ENCODE results near the gene NDUFC2.
"Not testable (repeated sequence)": the region's sequence is repeated elsewhere in the genome, so short reads cannot be mapped to it uniquely, and the experiment has no call there.

The NDUFC2 gene

GRCh38 chr11:78097666-78098385 lies 18.2 kb upstream of the NDUFC2 start:
- Histone ChIP-seq H3K9ac (ENCODE audit: low read depth, low read length) (no peak overlapping the region), H3K9me3 (replicated peaks; ENCODE audit: low read length) (no peaks in the 10 kb centered on the region), H3K36me3 (ENCODE audit: insufficient read depth, low read length) (peaks cover 30% of the 10 kb centered on the region), H3K27me3 (ENCODE audit: control insufficient read depth, insufficient read depth, low read length) (no peaks in the 10 kb centered on the region), H3K4me3 (ENCODE audit: low read length) (no peak overlapping the region), H3K4me1 (ENCODE audit: control insufficient read depth, insufficient read depth, low read length) (peaks cover 2% of the 10 kb centered on the region), H3K4me2 (ENCODE audit: low read length) (no peak overlapping the region)

- H3K4me3 ChIP-seq (ENCODE audit: low read length): no peak overlapping the region
- no peaks in the 10 kb centered on the region for H3K9me3 ChIP-seq (replicated peaks; ENCODE audit: low read length)
- no peaks in the 10 kb centered on the region for H3K27me3 ChIP-seq (ENCODE audit: control insufficient read depth, insufficient read depth, low read length)
- H3K36me3 ChIP-seq (ENCODE audit: insufficient read depth, low read length): peaks cover 15% of the 10 kb centered on the region
- no peak overlapping the region for H3K4me2 ChIP-seq (ENCODE audit: low read length)
- H3K9ac ChIP-seq (ENCODE audit: low read depth, low read length): no peak overlapping the region
- H3K4me1 ChIP-seq (ENCODE audit: control insufficient read depth, insufficient read depth, low read length): no peaks in the 10 kb centered on the region
Measured at GRCh38 chr11:78094250-78094649, 14.6 kb upstream of the NDUFC2 start.

GRCh38 chr11:78086521-78087074 lies 6.9 kb upstream of the NDUFC2 start:
- H3K9ac ChIP-seq (ENCODE audit: low read depth, low read length); H3K36me3 ChIP-seq (ENCODE audit: insufficient read depth, low read length); H3K4me1 ChIP-seq (ENCODE audit: control insufficient read depth, insufficient read depth, low read length); H3K27me3 ChIP-seq (ENCODE audit: control insufficient read depth, insufficient read depth, low read length); H3K9me3 ChIP-seq (replicated peaks; ENCODE audit: low read length); H3K4me3 ChIP-seq (ENCODE audit: low read length); H3K4me2 ChIP-seq (ENCODE audit: low read length): not testable (repeated sequence)

GRCh38 chr11:78085972-78086371 lies 6.3 kb upstream of the NDUFC2 start:
- no peaks in the 10 kb centered on the region for H3K27me3 ChIP-seq (ENCODE audit: control insufficient read depth, insufficient read depth, low read length)
- H3K9ac ChIP-seq (ENCODE audit: low read depth, low read length): no peak overlapping the region
- no peak overlapping the region for H3K4me2 ChIP-seq (ENCODE audit: low read length)
- H3K4me3 ChIP-seq (ENCODE audit: low read length): no peak overlapping the region
- peaks cover 2% of the 10 kb centered on the region for H3K4me1 ChIP-seq (ENCODE audit: control insufficient read depth, insufficient read depth, low read length)
- H3K9me3 ChIP-seq (replicated peaks; ENCODE audit: low read length): no peaks in the 10 kb centered on the region
- H3K36me3 ChIP-seq (ENCODE audit: insufficient read depth, low read length): no peaks in the 10 kb centered on the region

GRCh38 chr11:78084506-78084905 lies 4.8 kb upstream of the NDUFC2 start:
- H3K27me3 ChIP-seq (ENCODE audit: control insufficient read depth, insufficient read depth, low read length); H3K4me2 ChIP-seq (ENCODE audit: low read length); H3K36me3 ChIP-seq (ENCODE audit: insufficient read depth, low read length); H3K9me3 ChIP-seq (replicated peaks; ENCODE audit: low read length); H3K9ac ChIP-seq (ENCODE audit: low read depth, low read length); H3K4me3 ChIP-seq (ENCODE audit: low read length): not testable (repeated sequence)
- peaks cover 13% of the 10 kb centered on the region for H3K4me1 ChIP-seq (ENCODE audit: control insufficient read depth, insufficient read depth, low read length)

- Histone ChIP-seq H3K4me3 (ENCODE audit: low read length) (no peak overlapping the region), H3K4me1 (ENCODE audit: control insufficient read depth, insufficient read depth, low read length) (peaks cover 18% of the 10 kb centered on the region), H3K36me3 (ENCODE audit: insufficient read depth, low read length) (no peaks in the 10 kb centered on the region), H3K4me2 (ENCODE audit: low read length) (no peak overlapping the region), H3K9ac (ENCODE audit: low read depth, low read length) (no peak overlapping the region), H3K9me3 (replicated peaks; ENCODE audit: low read length) (no peaks in the 10 kb centered on the region), H3K27me3 (ENCODE audit: control insufficient read depth, insufficient read depth, low read length) (no peaks in the 10 kb centered on the region)
Measured at GRCh38 chr11:78083021-78083420, 3.4 kb upstream of the NDUFC2 start.

- Histone ChIP-seq H3K4me3 (ENCODE audit: low read length) (no peak overlapping the region), H3K4me1 (ENCODE audit: control insufficient read depth, insufficient read depth, low read length) (peaks cover 27% of the 10 kb centered on the region), H3K9me3 (replicated peaks; ENCODE audit: low read length) (no peaks in the 10 kb centered on the region), H3K9ac (ENCODE audit: low read depth, low read length) (no peak overlapping the region), H3K4me2 (ENCODE audit: low read length) (no peak overlapping the region), H3K27me3 (ENCODE audit: control insufficient read depth, insufficient read depth, low read length) (no peaks in the 10 kb centered on the region), H3K36me3 (ENCODE audit: insufficient read depth, low read length) (peaks cover 6% of the 10 kb centered on the region)
Measured at GRCh38 chr11:78082146-78082545, 2.5 kb upstream of the NDUFC2 start.

- no peak overlapping the region for H3K4me3 ChIP-seq (ENCODE audit: low read length)
- peaks cover 33% of the 10 kb centered on the region for H3K4me1 ChIP-seq (ENCODE audit: control insufficient read depth, insufficient read depth, low read length)
- no peak overlapping the region for H3K9ac ChIP-seq (ENCODE audit: low read depth, low read length)
- no peaks in the 10 kb centered on the region for H3K27me3 ChIP-seq (ENCODE audit: control insufficient read depth, insufficient read depth, low read length)
- peaks cover 6% of the 10 kb centered on the region for H3K36me3 ChIP-seq (ENCODE audit: insufficient read depth, low read length)
- no peaks in the 10 kb centered on the region for H3K9me3 ChIP-seq (replicated peaks; ENCODE audit: low read length)
- no peak overlapping the region for H3K4me2 ChIP-seq (ENCODE audit: low read length)
Measured at GRCh38 chr11:78081583-78081982, 1.9 kb upstream of the NDUFC2 start.

GRCh38 chr11:78080818-78081495 lies 1.3 kb upstream of the NDUFC2 start:
- Histone ChIP-seq H3K36me3 (ENCODE audit: insufficient read depth, low read length) (peaks cover 6% of the 10 kb centered on the region), H3K4me2 (ENCODE audit: low read length) (no peak overlapping the region), H3K9ac (ENCODE audit: low read depth, low read length) (no peak overlapping the region), H3K9me3 (replicated peaks; ENCODE audit: low read length) (no peaks in the 10 kb centered on the region), H3K27me3 (ENCODE audit: control insufficient read depth, insufficient read depth, low read length) (no peaks in the 10 kb centered on the region), H3K4me1 (ENCODE audit: control insufficient read depth, insufficient read depth, low read length) (peaks cover 35% of the 10 kb centered on the region), H3K4me3 (ENCODE audit: low read length) (no peak overlapping the region)

- Histone ChIP-seq H3K4me1 (ENCODE audit: control insufficient read depth, insufficient read depth, low read length) (peaks cover 35% of the 10 kb centered on the region), H3K36me3 (ENCODE audit: insufficient read depth, low read length) (peaks cover 6% of the 10 kb centered on the region), H3K27me3 (ENCODE audit: control insufficient read depth, insufficient read depth, low read length) (no peaks in the 10 kb centered on the region), H3K4me2 (ENCODE audit: low read length) (peak overlapping the region; percentile 85), H3K9me3 (replicated peaks; ENCODE audit: low read length) (no peaks in the 10 kb centered on the region), H3K9ac (ENCODE audit: low read depth, low read length) (peak overlapping the region; percentile 95), H3K4me3 (ENCODE audit: low read length) (peak overlapping the region; percentile 91)
Measured at GRCh38 chr11:78080084-78080817, 589 bp upstream of the NDUFC2 start.

All from skeletal muscle satellite cell (primary cell).